HG03520 (cell line): ENCODE measurements around the gene ACACB.

ENCODE experiments used
- ATAC-seq: cut with Tn5 transposase; IDR thresholded peaks from one replicate; pipeline ENCODE4 v1.9.1; 2021; ENCODE audit warnings: mild to moderate bottlenecking, moderate library complexity; ENCODE audit not compliant: unreplicated experiment

Gene ACACB

DNA sequence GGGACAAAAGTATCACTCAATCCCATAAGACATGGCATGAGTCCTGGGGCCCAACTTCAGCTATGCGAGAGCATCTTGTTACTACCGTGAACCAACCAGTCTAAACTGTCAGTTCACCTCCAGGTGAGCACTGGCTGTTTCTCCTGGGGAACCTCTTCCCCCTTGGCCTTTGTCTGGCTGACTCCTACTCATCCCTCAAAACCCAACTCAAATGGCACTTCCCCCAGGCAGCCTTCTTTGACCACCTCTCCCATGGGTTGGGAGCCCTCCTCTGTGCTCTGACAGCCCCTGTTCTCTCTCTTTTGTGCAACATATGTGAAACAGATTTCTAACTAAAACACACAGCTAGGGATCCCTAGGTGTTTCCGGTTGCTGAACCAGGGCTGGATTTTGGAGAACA, 155.0 kb downstream of the ACACB start:
- no peak for ATAC-seq

DNA sequence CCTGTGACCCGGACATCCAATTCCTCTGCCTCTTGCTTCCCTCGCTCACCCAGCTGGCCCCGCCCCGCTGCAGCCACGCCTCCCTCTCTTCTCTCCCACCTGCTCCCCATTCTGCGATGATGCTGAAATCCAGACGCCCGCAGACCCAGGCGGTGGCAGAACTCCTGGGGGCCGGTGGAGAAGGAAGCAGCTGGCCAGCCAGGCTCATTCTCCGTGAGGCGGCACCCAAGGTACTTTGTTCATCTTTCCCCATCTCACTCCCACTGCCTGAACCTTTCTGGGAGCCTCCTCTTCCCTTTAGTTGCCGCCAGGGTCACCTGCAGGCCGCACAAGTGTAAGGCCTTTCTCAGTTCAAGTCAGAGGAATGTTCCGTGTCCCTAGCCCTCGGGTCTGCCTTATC, 157.0 kb downstream of the ACACB start:
- ATAC-seq = no peak

DNA sequence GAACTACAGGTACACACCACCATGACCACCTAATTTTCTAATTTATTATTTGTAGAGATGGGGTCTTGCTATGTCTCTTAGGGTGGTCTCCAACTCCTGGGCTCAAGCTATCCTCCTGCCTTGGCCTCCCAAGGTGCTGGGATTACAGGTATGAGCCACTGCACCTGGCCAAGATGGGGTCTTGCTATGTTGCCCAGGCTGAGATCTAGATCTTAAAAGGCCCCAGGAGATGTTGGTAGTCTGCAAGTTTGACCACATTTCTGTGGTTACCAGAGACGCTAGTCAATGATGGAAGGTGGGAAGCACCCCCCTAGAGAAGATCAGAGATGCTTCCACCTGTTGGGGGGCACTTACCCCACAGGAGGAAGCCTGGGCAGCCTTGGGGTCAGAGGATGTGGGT, 158.0 kb downstream of the ACACB start:
- ATAC-seq = no peak

DNA sequence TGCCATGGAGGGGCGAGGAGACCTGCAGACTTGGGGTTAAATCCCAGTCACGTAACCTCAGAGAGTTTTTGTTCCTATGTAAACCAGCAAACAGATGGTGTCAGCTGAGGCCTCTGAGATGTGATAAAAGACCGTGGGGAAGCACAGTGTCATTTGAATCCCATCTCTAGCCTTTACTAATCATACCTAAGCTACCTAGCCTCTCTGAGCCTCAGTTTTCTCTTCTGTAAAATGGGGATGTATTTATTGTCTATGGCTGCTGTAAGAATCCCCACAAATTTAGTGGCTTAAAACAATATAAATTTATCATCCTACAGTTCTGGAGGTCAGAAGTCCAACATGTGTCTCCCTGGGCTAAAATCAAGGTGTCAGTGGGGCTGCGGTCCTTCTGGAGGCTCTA, 158.8 kb downstream of the ACACB start:
- no peak for ATAC-seq

DNA sequence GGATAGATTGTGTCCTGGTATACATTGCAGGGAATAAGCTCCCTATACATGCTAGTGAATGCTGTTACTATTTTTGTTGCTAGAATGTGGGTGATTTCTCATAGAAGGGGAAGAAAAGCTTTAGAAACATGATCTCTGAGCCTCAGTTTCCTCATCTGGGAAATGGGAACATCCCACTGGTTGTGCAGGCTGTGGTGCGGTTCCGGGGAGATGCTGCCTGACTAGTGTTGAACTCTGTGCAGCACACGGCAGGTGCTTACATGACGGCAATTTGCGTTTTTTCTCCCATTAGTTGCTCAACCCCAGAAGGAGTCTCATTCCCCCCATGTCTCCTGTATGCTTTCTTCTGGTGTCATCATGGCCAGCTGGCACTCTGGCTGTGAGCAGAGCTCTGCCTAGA, 159.8 kb downstream of the ACACB start:
- ATAC-seq = no peak

DNA sequence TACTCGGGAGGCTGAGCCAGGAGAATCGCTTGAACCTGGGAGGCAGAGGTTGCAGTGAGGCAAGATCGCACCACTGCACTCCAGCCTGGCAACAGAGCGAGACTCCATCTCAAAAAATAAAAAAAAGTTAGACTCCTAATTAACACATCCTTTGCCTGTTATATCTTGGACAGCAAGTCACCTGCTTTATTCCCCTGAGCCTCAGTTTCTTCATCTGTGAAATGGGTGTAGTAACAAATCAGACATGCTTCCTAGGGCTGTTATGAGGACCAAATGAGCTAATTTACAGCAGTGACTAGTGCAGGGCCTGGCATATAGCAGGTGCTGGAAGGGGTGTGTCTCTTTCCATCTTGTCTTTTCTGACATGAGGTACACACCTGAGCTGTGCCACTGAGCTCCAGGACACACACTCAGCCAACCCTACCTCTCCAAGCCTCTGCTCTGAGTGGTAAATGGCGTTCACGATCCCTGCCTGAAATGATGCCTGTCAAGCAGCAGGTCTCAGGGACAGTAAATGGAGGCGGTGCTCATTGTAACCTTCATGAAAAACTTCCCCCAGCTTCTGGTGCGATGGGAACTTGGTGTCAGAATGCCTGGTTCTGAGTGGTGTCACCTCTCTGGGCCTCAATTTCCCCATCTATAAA, 161.0 kb downstream of the ACACB start:
- ATAC-seq = no peak

DNA sequence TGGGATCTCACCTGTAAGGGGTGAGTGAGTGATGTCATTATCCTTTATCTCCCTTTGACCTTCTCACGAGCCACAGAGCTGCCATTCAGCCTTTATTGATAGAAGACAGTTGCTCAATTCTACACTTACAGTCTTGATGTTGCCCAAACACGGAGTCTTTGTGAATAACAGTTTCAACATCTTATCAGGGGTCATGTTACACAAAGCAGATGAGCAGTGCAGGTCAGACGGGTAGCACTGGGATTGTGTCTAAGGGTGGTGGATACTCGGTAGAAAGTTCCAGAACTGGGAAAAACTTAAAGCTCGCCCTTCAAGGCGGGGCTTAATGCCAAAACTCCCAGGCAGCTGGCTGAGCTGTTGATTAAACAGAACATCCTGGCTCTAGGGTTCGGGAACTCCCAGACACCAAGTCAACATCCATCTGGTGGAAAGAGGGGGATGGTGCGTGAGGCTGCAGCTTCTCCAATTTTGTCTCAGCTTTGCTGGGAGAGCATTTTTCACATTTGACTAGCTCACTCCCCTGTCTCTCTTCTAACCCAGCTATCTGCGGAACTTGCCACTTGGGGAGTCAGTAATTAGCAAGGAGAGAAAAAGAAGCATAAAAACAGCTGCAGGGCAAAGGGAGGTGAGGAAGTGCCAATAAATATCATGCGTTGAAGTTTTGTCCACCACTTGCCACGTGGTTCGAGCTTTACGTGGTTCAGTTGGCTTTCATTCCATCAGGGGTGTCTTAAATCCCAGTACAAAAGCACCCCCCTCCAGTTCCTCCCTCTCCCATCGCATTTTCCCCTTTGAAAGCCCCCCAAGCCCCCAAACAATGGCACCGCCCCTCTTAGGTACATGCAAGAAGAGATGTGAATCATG, 161.7 kb downstream of the ACACB start:
- ATAC-seq = no peak

DNA sequence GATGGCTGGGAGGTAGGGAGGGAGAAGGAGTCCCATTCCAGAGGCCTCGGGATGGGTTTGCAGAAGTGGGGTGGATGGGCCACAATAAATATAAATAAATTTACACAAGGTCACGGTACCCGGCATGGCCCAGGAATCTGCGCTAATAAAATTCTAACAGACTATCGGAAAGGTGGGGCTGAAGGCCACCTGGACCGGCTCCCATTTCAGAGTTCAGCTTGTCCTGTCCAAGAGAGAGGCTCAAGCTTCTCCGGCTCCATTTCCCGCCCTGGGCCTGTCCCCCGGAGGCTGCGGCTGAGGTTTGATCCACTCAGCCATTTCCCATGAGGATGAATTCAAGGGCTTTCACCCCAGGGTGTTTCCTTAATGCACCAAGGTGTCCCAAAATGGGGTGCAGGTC, 162.5 kb downstream of the ACACB start:
- ATAC-seq = no peak

DNA sequence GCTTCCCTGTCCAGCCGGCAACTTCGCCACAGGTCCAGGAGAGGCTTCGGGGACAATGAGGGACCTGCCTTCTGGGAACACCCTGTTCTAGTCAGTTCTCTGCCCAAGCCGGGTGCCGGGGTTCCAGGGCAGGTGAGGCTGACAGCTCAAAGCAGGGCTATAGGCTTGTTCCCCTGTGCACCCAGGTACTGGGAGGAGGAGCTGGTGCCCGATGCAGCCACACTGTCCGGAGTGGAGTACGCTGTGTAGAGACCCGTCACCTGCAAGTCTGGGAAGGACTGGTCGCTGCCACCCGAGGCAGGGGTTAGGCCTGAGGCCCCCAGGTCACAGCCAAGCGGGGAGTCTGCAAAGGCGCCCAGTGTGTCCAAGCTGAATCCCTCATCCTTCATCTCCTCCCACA, 163.1 kb downstream of the ACACB start:
- ATAC-seq = no peak

DNA sequence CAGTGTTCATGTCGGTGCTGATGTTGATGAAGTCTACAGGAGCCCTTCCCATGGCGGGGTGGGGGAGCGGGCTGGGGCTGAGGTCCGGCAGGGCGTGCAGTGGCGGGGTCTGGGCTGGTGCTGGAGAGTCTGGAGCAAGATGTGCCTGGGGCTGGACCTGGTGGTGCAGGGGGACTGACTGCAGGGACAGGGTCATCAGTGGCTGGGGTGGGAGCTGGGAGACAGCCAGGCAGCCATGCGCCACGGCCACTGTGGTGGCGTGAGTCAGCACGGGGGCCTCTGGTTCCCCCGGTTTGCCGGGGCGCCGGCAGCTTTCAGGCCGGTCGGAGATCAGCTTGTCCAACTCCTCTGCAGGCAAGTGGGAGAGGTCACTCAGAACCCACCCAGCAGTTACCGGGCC, 165.1 kb downstream of the ACACB start:
- ATAC-seq = no peak

DNA sequence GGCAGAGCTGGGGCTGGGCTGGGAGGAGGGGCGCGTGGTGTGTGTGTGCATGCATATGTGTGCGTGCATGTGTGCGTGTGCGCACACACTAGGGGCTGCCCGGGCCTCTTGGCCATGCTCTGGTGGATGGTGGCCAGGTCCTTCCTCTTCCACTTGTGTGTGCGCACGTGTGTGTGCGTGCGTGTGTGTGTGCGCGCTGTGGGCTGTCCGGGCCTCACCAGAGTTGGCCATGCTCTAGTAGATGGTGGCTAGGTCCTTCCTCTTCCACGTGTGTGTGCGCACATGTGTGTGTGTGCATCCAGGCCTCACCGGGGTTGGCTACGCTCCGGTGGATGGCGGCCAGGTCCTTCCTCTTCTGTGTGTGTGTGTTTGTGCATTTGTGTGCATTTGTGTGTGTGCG, 168.0 kb downstream of the ACACB start:
- ATAC-seq = no peak

DNA sequence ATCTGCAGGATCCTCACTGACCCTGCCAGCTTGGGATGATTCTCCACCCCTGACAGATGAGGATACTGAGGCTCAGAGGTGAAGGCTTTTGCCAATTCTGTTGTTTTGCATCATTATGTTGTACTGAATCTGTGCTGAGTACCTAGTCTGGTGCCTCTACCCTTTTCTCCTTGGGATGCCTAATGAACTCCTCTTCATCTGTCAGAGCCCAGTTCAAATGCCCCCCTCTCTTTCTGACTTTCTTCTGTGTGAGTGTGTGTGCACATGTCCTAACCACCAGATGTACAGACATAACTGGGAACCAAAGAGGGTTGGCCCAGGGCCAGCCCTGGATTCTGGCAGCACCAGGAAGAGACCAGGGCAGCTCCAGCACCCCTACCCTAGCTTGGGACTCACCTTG, 169.9 kb downstream of the ACACB start:
- ATAC-seq = no peak

DNA sequence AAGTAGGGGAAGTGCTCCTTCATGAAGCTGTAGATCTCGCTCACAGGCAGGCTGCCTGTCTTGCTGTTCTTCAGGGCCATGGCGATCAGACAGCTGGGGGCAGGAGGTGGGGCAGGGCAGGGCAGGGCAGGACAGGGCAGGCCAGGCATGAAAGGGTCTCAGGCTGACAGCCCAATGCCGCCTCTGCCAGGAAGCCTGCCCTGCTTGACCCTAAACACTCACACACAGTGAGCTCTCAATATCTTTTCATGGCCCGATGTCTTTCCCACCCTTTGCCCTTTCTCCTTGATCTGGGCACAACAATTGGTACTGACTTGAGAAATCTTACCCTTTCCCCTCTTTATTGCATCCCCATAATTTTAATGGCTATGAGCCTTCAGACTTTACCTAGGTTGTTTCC, 170.3 kb downstream of the ACACB start:
- ATAC-seq = no peak

DNA sequence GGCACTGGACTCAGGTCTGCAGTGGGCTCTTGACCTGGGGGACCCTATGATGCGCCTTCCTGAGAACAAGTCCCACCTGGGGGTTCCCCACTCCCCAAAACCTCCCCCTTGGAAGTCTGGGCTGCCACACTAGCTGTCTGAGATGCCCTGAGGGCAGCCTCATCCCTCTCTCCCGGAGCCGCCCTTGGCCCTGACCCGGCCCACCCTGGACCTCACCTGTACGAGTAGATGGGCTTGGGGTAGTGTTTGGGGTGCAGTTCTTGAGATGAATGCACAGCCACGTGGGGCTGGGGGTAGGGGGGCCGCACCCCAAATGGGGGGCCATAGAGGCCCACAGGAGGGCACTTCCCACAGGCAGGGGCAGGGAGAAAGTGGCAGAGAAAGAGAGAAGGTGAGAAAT, 170.8 kb downstream of the ACACB start:
- no peak for ATAC-seq

DNA sequence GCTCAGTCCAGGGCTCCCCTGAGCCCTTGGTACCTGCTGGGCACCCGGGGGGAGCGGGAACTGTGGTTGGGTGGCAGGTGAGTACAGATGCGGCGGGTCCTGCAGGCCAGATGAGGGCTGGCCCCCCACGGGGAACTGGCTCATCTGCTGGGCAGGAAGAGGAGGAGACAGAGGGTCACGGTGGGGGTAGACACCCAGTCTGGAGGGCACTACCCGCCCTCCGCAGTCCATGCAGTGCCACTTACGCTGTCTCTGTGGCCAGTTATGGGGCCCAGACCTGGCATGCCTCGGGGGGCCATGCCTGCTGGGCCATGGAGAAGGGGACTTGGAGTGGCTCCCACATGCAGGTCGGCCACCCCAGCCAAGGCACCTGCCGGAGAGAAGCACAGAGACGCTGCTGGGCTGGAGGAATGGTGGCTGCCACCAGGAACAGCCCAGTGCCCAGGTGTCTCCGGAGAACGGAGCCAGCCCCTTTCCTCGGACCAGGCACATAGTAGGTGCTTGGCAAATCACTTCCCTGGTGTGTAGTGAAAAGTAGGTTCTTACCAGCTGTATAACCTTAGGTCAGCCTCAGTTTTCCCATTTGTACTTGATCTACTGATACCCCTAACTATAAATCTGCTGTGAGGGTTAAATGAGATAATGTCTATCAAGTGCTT, 171.6 kb downstream of the ACACB start:
- no peak for ATAC-seq

DNA sequence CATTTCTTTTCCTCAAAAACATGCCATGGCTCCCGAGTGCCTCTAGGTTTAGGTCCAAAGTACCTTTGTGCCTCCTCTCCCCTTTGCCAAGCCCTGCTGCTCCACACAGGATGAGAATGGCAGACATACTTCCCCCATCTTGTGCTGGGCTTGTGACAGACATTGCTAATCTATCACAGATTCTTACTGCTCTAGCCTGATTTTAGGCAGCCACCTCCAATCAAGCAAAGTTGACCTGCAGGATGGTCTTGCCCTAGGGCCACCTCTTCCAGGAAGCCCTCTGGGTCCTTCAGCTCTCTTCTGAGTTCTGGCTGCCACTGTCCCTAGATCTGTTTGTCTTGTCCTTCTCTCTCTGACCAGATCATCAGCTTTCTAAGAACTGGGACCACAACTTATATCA, 172.2 kb downstream of the ACACB start:
- no peak for ATAC-seq

DNA sequence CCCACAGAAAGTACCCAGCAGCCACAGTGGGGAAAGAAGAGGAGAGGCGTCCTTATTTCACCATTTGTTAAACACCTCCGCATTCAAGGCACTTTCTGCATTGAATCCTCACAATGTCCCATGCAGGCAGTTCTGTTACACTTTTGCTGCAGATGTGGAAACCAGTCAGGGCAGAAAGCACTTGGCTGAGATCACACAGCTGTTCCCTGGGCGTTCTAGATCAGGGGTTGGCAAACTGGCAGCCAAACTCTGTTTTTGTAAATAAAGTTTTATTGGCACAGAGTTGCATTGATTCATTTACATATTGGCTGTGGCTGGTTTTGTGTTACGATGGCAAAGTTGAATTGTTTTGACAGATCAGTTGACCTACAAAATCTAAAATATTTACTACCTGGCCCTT, 172.6 kb downstream of the ACACB start:
- no peak for ATAC-seq

DNA sequence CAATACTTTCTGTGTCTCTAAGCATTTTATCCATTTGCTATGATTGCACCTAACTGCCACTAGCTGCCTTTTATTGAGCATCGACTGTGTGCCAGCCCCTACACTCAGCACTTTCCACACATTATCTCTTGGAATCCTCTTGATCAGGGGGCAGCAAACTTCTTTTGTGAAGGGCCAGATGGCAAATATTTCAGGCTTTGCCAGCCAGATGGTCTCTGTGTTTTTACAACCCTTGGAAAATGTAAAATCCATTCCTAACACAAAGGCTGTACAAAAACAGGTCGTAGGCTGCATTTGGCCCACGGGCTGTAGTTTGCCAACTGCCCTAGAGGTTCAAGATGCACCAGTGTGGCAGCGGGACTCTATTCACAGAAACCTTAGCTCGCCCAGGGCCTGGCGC, 173.2 kb downstream of the ACACB start:
- no peak for ATAC-seq

DNA sequence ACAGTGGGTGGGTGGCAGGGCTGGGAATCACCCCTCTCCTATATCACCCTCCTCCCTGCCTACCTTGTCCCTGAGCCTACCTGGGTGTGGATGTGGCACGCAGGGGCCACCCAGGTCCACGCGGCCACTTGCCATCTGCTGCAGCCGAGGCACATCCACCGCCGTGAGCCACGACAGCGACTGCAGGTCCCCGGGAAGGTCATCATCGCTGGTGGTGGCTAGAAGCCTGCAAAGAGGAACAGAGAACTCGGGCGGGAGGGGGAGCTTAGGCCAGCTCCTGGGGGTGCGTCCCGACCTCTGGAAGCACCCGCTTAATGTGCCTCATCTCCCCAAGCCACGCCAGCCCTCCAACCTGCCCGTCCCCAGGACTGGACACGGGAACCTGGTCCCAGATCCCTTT, 173.7 kb downstream of the ACACB start:
- ATAC-seq = no peak

DNA sequence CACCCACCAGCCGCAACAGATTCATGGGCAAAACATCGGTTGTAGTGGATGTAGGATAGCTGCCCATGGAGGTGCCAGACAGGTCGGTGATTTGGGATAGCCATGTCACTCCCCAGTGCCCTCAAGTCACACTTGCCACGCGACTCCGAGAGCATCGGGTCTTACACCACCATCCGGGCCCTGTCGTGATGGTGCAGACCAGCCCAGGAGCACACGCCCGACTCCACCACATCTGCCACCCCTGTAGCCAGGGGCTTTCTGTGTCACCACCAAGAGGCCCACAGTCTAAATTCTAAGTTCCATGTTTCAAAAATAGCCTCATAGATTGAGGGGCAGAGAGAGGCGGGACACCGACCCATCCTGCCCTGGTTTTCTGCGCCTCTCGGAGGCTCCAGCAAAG, 174.7 kb downstream of the ACACB start:
- ATAC-seq = no peak

DNA sequence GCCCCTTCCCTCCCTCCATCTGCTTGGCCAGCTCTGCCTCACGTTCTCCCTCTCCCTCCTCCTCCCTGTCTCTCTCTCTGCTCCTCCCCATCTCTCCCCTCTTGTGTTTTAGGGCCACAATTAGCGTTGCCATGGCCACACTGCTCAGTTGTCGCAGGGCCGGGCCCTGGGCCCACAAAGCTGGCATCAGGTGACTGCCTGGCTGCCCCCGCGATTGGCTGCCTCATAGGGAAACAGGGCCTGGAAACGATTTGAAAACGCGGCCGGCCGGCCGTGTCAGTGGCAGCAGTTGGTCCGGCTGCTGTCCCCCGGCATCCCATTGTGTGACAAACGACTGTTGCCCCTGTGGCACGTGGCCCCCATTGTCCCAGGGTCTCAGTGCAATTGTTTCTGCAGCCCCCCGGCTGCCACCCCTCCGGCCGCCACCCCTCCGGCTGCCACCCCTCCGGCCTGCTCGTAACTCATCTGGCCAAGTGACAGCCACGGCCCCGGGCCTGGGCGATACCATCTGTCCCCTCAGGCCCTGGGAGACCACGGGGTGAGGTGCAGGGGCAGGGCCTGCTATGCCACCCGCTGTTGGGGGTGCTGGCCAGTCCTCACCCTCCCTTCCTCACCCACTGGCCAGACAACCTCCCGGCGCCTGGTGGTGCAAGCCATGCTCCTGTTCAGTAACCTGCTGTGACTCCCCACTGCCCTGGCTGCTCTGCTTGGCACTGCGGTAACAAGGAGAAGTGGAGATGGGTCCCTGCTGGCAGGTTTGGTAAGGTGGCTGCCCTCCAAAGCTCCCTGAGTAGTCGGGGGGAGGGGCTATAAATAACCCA, 175.3 kb downstream of the ACACB start:
- no peak for ATAC-seq
